Measurements from ENCODE around the gene MAPK12. TPM values are rescaled to one million over a fixed set of nuclear protein-coding genes. Genes with fewer than 3 reads are reported as not detected.

Gene MAPK12
- total RNA-seq, 2 donors from 2014 or later, result 2.0 to 2.6 TPM

- intact Hi-C loops (cut with DNase I), result no loop called here
- no peak for TF ChIP-seq CTCF (IDR thresholded peaks at IDR 0.05)
- Histone ChIP-seq H3K4me1 (peaks cover 52% of the 10 kb centered on the region), H3K27me3 (no peaks in the 10 kb centered on the region), H3K27ac (peak overlapping the region; percentile 93), H3K9me3 (no peaks in the 10 kb centered on the region), H3K36me3 (no peaks in the 10 kb centered on the region), H3K9ac (ENCODE audit: low read depth in 2 of 2, low read length in 2 of 2) (peak overlapping the region; percentile 90 to 96), H3K4me3 (peak overlapping the region; percentile 91)
- peak; percentile 77 for DNase-seq
Measured at GRCh38 chr22:50305393-50305922, 44.0 kb upstream of the MAPK12 start.

GRCh38 chr22:50304528-50305392, 43.3 kb upstream of the MAPK12 start:
- H3K4me1 ChIP-seq, result peaks cover 59% of the 10 kb centered on the region
- H3K36me3 ChIP-seq, result no peaks in the 10 kb centered on the region
- no peaks in the 10 kb centered on the region for H3K9me3 ChIP-seq
- peak overlapping the region; percentile 91 for H3K4me3 ChIP-seq
- intact Hi-C loops (cut with DNase I), result no loop called here
- H3K27ac ChIP-seq, result peak overlapping the region; percentile 93
- peak; percentile 77 for DNase-seq
- no peak for TF ChIP-seq CTCF (IDR thresholded peaks at IDR 0.05)
- H3K9ac ChIP-seq (ENCODE audit: low read depth in 2 of 2, low read length in 2 of 2), result peak overlapping the region; percentile 90 to 96
- no peaks in the 10 kb centered on the region for H3K27me3 ChIP-seq

GRCh38 chr22:50303848-50304527, 42.5 kb upstream of the MAPK12 start:
- Histone ChIP-seq H3K4me1 (peaks cover 67% of the 10 kb centered on the region), H3K9ac (ENCODE audit: low read depth in 2 of 2, low read length in 2 of 2) (peak overlapping the region; percentile 65 to 96), H3K36me3 (no peaks in the 10 kb centered on the region), H3K27me3 (no peaks in the 10 kb centered on the region), H3K9me3 (no peaks in the 10 kb centered on the region), H3K27ac (peak overlapping the region; percentile 93), H3K4me3 (peak overlapping the region; percentile 3)
- peak; percentile 77 for DNase-seq
- no peak for TF ChIP-seq CTCF (IDR thresholded peaks at IDR 0.05)
- intact Hi-C loops (cut with DNase I), result no loop called here

GRCh38 chr22:50303515-50303847, 42.0 kb upstream of the MAPK12 start:
- H3K36me3 ChIP-seq, result no peaks in the 10 kb centered on the region
- H3K4me3 ChIP-seq, result peak overlapping the region; percentile 3
- H3K27ac ChIP-seq, result peak overlapping the region; percentile 93
- no peaks in the 10 kb centered on the region for H3K9me3 ChIP-seq
- DNase-seq, result no peak
- peak overlapping the region; percentile 65 to 96 for H3K9ac ChIP-seq (ENCODE audit: low read depth in 2 of 2, low read length in 2 of 2)
- peaks cover 71% of the 10 kb centered on the region for H3K4me1 ChIP-seq
- intact Hi-C loops (cut with DNase I), result no loop called here
- TF ChIP-seq CTCF (IDR thresholded peaks at IDR 0.05), result no peak
- no peaks in the 10 kb centered on the region for H3K27me3 ChIP-seq

- intact Hi-C loops (cut with DNase I), result no loop called here
- H3K27ac ChIP-seq, result peak overlapping the region; percentile 50
- DNase-seq, result no peak
- H3K4me3 ChIP-seq, result no peak overlapping the region
- H3K9me3 ChIP-seq, result no peaks in the 10 kb centered on the region
- no peak for TF ChIP-seq CTCF (IDR thresholded peaks at IDR 0.05)
- no peaks in the 10 kb centered on the region for H3K27me3 ChIP-seq
- H3K9ac ChIP-seq (ENCODE audit: low read depth in 2 of 2, low read length in 2 of 2), result peak overlapping the region; percentile 65 to 96
- peaks cover 80% of the 10 kb centered on the region for H3K4me1 ChIP-seq
- no peaks in the 10 kb centered on the region for H3K36me3 ChIP-seq
Measured at GRCh38 chr22:50302564-50302963, 41.1 kb upstream of the MAPK12 start.

All from colonic mucosa (tissue), 4 donors.